HFF-Myc (cell line): ENCODE results near the gene RALGAPB.

ENCODE experiments used
- DNase-seq: peaks from one replicate; pipeline ENCODE4 v3.0.0-alpha.2; 2011; ENCODE audit warnings: low read depth; ENCODE audit errors: extremely low read depth
- H3K4me3 ChIP-seq: replicated peaks from 2 replicates; pipeline ENCODE4 v1.5.1; 2011; ENCODE audit warnings: low read depth, mild to moderate bottlenecking, control low read depth, low read length
- CTCF ChIP-seq: IDR thresholded peaks from 2 replicates; pipeline ENCODE4 v1.5.1; 2012; ENCODE audit warnings: mild to moderate bottlenecking, low read depth, low read length, control low read depth; ENCODE audit errors: missing control alignments

RALGAPB gene

GRCh38 chr20:38514185-38514584 is 41.5 kb downstream of the RALGAPB start:
- no peak for DNase-seq
- no peak for TF ChIP-seq CTCF
- no peak overlapping the region for H3K4me3 ChIP-seq

- DNase-seq, result no peak
- no peak for TF ChIP-seq CTCF
Observed at GRCh38 chr20:38514947-38515346, 42.3 kb downstream of the RALGAPB start.

GRCh38 chr20:38515631-38516030 is 43.0 kb downstream of the RALGAPB start:
- H3K4me3 ChIP-seq, result no peak overlapping the region
- no peak for TF ChIP-seq CTCF
- DNase-seq, result no peak

More at GRCh38 chr20:38514947-38515346, 42.3 kb downstream of the RALGAPB start:
- H3K4me3 ChIP-seq, result no peak overlapping the region

GRCh38 chr20:38519426-38519825 is 46.8 kb downstream of the RALGAPB start:
- TF ChIP-seq CTCF, result no peak
- H3K4me3 ChIP-seq, result no peak overlapping the region
- DNase-seq, result no peak

- no peak for DNase-seq
- no peak for TF ChIP-seq CTCF
- H3K4me3 ChIP-seq, result no peak overlapping the region
Observed at GRCh38 chr20:38520261-38520660, 47.6 kb downstream of the RALGAPB start.

GRCh38 chr20:38523697-38524096 is 51.1 kb downstream of the RALGAPB start:
- no peak for DNase-seq
- TF ChIP-seq CTCF, result no peak
- H3K4me3 ChIP-seq, result no peak overlapping the region

GRCh38 chr20:38528167-38528566 is 55.5 kb downstream of the RALGAPB start:
- no peak overlapping the region for H3K4me3 ChIP-seq
- TF ChIP-seq CTCF, result no peak

More at GRCh38 chr20:38528167-38528566, 55.5 kb downstream of the RALGAPB start:
- no peak for DNase-seq
